Uterus (tissue), 2 donors: ENCODE data around the gene TSPAN13.

Source experiments
- CTCF ChIP-seq, 4 experiments: fragments of 200-600 bp in 2 of 4; fragments of 450-650 bp in 2 of 4; sonication (generic) in 2 of 4; IDR thresholded peaks; one replicate each; pipeline ENCODE4 v1.5.1; 2016 to 2019; ENCODE audit warnings: antibody characterized with exemption in 4 of 4, mild to moderate bottlenecking in 2 of 4, moderate library complexity in 1 of 4
- POLR2A ChIP-seq, 2 donors: fragments of 450-650 bp; IDR thresholded peaks; one replicate each; pipeline ENCODE4 v1.6.1; 2016; ENCODE audit warnings: antibody characterized with exemption in 2 of 2, mild to moderate bottlenecking in 1 of 2, moderate library complexity in 1 of 2

- TF ChIP-seq CTCF (IDR thresholded peaks at IDR 0.05) = no peak
- no peak for TF ChIP-seq POLR2A (IDR thresholded peaks at IDR 0.05)
Measured at GRCh38 chr7:16721541-16721940, 32.0 kb upstream of the TSPAN13 start.
